NCI-H510A (cell line): ENCODE results near the gene ZNF664.

Experiments used
- DNase-seq: peaks from one replicate; lab custom pipeline; 2025; lab: John Stamatoyannopoulos, UW

ZNF664 gene

GRCh38 chr12:123990511-123990910 lies 17.5 kb downstream of the ZNF664 start:
- DNase-seq = no peak

GRCh38 chr12:123991372-123991951 lies 18.4 kb downstream of the ZNF664 start:
- DNase-seq = no peak

- DNase-seq = no peak
Measured at GRCh38 chr12:123992118-123992825, 19.3 kb downstream of the ZNF664 start.

- no peak for DNase-seq
Measured at GRCh38 chr12:123995023-123995748, 22.2 kb downstream of the ZNF664 start.

- DNase-seq = no peak
Measured at GRCh38 chr12:123996581-123996980, 23.6 kb downstream of the ZNF664 start.

- DNase-seq = no peak
Measured at GRCh38 chr12:123997033-123997822, 24.2 kb downstream of the ZNF664 start.

- no peak for DNase-seq
Measured at GRCh38 chr12:123997908-123998307, 24.9 kb downstream of the ZNF664 start.

- no peak for DNase-seq
Measured at GRCh38 chr12:123998344-123998990, 25.5 kb downstream of the ZNF664 start.

GRCh38 chr12:123998991-123999359 lies 26.0 kb downstream of the ZNF664 start:
- no peak for DNase-seq

- DNase-seq = no peak
Measured at GRCh38 chr12:124000111-124000510, 27.1 kb downstream of the ZNF664 start.

GRCh38 chr12:124001343-124001742 lies 28.3 kb downstream of the ZNF664 start:
- no peak for DNase-seq

GRCh38 chr12:124002021-124002644 lies 29.1 kb downstream of the ZNF664 start:
- DNase-seq = no peak

GRCh38 chr12:124002654-124003053 lies 29.6 kb downstream of the ZNF664 start:
- DNase-seq = no peak

GRCh38 chr12:124004233-124004875 lies 31.3 kb downstream of the ZNF664 start:
- no peak for DNase-seq

GRCh38 chr12:124006085-124006845 lies 33.2 kb downstream of the ZNF664 start:
- no peak for DNase-seq

- DNase-seq = no peak
Measured at GRCh38 chr12:124006846-124007713, 34.1 kb downstream of the ZNF664 start.

- DNase-seq = no peak
Measured at GRCh38 chr12:124007826-124008570, 35.0 kb downstream of the ZNF664 start.

GRCh38 chr12:124008595-124008994 lies 35.6 kb downstream of the ZNF664 start:
- no peak for DNase-seq
